ENCODE data around the gene PRM1.
A peak's percentile ranks its signal among the peaks of the same experiment; 100 is the strongest.

PRM1 gene

GRCh38 chr16:11273721-11274324, 7.3 kb downstream of the PRM1 start:
- no peak for DNase-seq (ENCODE audit: low read depth in 2 of 2)

- DNase-seq (ENCODE audit: low read depth in 2 of 2): no peak
Measured at GRCh38 chr16:11272921-11273720, 8.0 kb downstream of the PRM1 start, which contains the start of gene PRM3. Gene PRM3, minus strand, starts transcription at chr16:11273629. Its CDS starts 34 bp downstream, at chr16:11273595.

- DNase-seq (ENCODE audit: low read depth in 2 of 2): no peak
Measured at GRCh38 chr16:11272484-11272883, 8.6 kb downstream of the PRM1 start.

- DNase-seq (ENCODE audit: low read depth in 2 of 2): no peak
Measured at GRCh38 chr16:11271610-11272009, 9.5 kb downstream of the PRM1 start.

- DNase-seq (ENCODE audit: low read depth in 2 of 2): no peak
Measured at GRCh38 chr16:11270602-11271162, 10.4 kb downstream of the PRM1 start.

- no peak for DNase-seq (ENCODE audit: low read depth in 2 of 2)
Measured at GRCh38 chr16:11268921-11269375, 12.2 kb downstream of the PRM1 start, which contains the start of gene TNP2. Gene TNP2, minus strand, starts transcription at chr16:11269325. Its CDS starts 63 bp downstream, at chr16:11269262.

- DNase-seq (ENCODE audit: low read depth in 2 of 2): no peak
Measured at GRCh38 chr16:11265124-11265523, 16.0 kb downstream of the PRM1 start.

- DNase-seq (ENCODE audit: low read depth in 2 of 2): no peak
Measured at GRCh38 chr16:11264155-11264832, 16.8 kb downstream of the PRM1 start.

- no peak for DNase-seq (ENCODE audit: low read depth in 2 of 2)
Measured at GRCh38 chr16:11263737-11264136, 17.4 kb downstream of the PRM1 start.

- no peak for DNase-seq (ENCODE audit: low read depth in 2 of 2)
Measured at GRCh38 chr16:11262915-11263314, 18.2 kb downstream of the PRM1 start.

GRCh38 chr16:11260596-11260966, 20.5 kb downstream of the PRM1 start:
- DNase-seq (ENCODE audit: low read depth in 2 of 2): no peak

GRCh38 chr16:11259655-11260595, 21.2 kb downstream of the PRM1 start:
- no peak for DNase-seq (ENCODE audit: low read depth in 2 of 2)

GRCh38 chr16:11258553-11259492, 22.3 kb downstream of the PRM1 start:
- no peak for DNase-seq (ENCODE audit: low read depth in 2 of 2)

- DNase-seq (ENCODE audit: low read depth in 2 of 2): peak in 1 of 2 donors; percentile 27
Measured at GRCh38 chr16:11257131-11257938, 23.8 kb downstream of the PRM1 start.

GRCh38 chr16:11256661-11257130, 24.4 kb downstream of the PRM1 start:
- DNase-seq (ENCODE audit: low read depth in 2 of 2): no peak

GRCh38 chr16:11255737-11256660, 25.1 kb downstream of the PRM1 start, which contains the start of gene SOCS1:
Gene SOCS1, minus strand, starts transcription at chr16:11256204. Its CDS starts 726 bp downstream, at chr16:11255478.
- DNase-seq (ENCODE audit: low read depth in 2 of 2): peak; percentile 79 to 84

- DNase-seq (ENCODE audit: low read depth in 2 of 2): peak; percentile 40 to 43
Measured at GRCh38 chr16:11254913-11255736, 26.0 kb downstream of the PRM1 start.
